Naive B cell (primary cell): Measurements from ENCODE around the gene AIG1. TPM values are rescaled to one million over a fixed set of nuclear protein-coding genes. Genes with fewer than 3 reads are reported as not detected.

Experiments used
- ATAC-seq, 2 donors: fragments of 150-1000 bp; cut with Tn5 transposase; 2 replicates each; pipeline ENCODE4 v1.10.0; 2021; ENCODE audit warnings: low read depth in 2 of 2, mild to moderate bottlenecking in 2 of 2, moderate library complexity in 2 of 2
- DNase-seq: peaks from one replicate; pipeline ENCODE4 v3.0.0; 2022
- H3K27ac Mint-ChIP-seq, 6 donors: one replicate each; pipeline ENCODE4 v1.8.0; 2020 to 2022; ENCODE audit warnings: mild to moderate bottlenecking in 6 of 6, mixed read lengths in 6 of 6, moderate library complexity in 5 of 6, inconsistent platforms in 2 of 6
- H3K27me3 Mint-ChIP-seq, 3 donors: one replicate each; pipeline ENCODE4 v1.8.0; 2021 to 2022; ENCODE audit warnings: mixed read lengths in 3 of 3, mild to moderate bottlenecking in 1 of 3
- H3K36me3 Mint-ChIP-seq, 2 donors: one replicate each; pipeline ENCODE4 v1.8.0; 2020 to 2022; ENCODE audit warnings: mixed read lengths in 2 of 2, inconsistent platforms in 1 of 2, mild to moderate bottlenecking in 1 of 2
- H3K4me1 Mint-ChIP-seq, 3 donors: one replicate each; pipeline ENCODE4 v1.8.0; 2020 to 2022; ENCODE audit warnings: mixed read lengths in 3 of 3, inconsistent platforms in 1 of 3, mild to moderate bottlenecking in 1 of 3, moderate library complexity in 1 of 3
- H3K4me3 Mint-ChIP-seq, 8 donors: one replicate each; pipeline ENCODE4 v1.8.0; 2020 to 2022; ENCODE audit warnings: mild to moderate bottlenecking in 8 of 8, mixed read lengths in 8 of 8, moderate library complexity in 8 of 8, inconsistent platforms in 2 of 8
- H3K9me3 Mint-ChIP-seq, 7 donors: one replicate each; pipeline ENCODE4 v1.8.0; 2020 to 2022; ENCODE audit warnings: mixed read lengths in 7 of 7, mild to moderate bottlenecking in 5 of 7, inconsistent platforms in 2 of 7, moderate library complexity in 1 of 7
- polyA plus RNA-seq, 6 donors: library from polyadenylated mRNA; unstranded; fragments of 300-500 nt; fragmentation: Illumina TruSeq; gene quantifications; one replicate each; pipeline ENCODE4 v1.2.3, GENCODE V29; 2021; ENCODE audit warnings: low read depth in 6 of 6

The AIG1 gene
- polyA plus RNA-seq, 6 donors from 2014 or later, result 8.2 to 14.7 (median 12.3) TPM

DNA sequence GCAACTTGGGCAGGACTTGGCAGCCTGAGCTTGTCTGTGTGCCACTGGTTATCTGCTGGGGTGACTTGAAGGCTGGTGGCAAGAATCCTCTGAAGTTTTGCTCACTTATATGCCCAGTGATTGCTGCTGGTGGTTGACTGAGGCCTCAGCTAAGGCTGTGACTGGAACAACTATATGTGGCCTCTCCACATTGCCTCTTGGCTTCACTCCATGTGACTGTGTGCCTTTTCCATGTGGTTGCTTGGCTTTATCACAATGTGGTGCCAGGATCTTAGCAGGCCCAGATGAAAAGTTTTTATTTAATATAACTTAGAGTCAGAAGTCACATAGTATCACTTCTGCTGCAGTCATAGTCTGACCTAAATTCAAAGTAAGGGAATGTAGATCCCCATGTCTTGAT is 285.3 kb downstream of the AIG1 start:
- Mint-ChIP-seq H3K4me3 (no peak overlapping the region), H3K27me3 (peaks cover 0 to 5% (median 0%) of the 10 kb centered on the region in 3 donors), H3K36me3 (no peaks in the 10 kb centered on the region), H3K27ac (no peak overlapping the region), H3K4me1 (no peaks in the 10 kb centered on the region), H3K9me3 (peaks cover 0 to 7% (median 0%) of the 10 kb centered on the region in 7 donors)
- DNase-seq, result no peak
- ATAC-seq, result no peak

DNA sequence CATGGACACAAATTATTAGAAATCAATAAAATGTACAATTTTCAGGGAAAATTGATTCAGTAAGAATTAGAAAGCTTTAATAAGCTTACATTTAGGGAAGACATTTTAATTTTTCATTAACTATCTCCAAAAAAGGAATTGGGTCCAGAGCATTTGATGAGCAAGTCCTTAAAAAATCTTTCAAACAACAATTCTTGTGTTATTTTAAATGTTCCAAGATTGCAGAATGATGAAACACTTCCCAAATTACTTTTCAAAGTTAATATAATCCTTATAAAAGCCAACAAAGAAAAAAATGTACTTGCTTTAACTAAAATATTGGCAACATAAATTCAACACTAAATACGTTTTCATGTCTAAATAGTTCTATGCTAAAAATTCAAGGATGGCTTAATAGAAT is 287.8 kb downstream of the AIG1 start:
- H3K4me1 Mint-ChIP-seq, result no peaks in the 10 kb centered on the region
- no peak overlapping the region for H3K27ac Mint-ChIP-seq
- peaks cover 2 to 29% (median 11%) of the 10 kb centered on the region in 7 donors for H3K9me3 Mint-ChIP-seq
- DNase-seq, result no peak
- peaks cover 0 to 5% (median 0%) of the 10 kb centered on the region in 3 donors for H3K27me3 Mint-ChIP-seq
- no peak overlapping the region for H3K4me3 Mint-ChIP-seq
- no peak for ATAC-seq
- peaks cover 6 to 15% of the 10 kb centered on the region in 2 donors for H3K36me3 Mint-ChIP-seq

GRCh38 chr6:143349530-143349929 is 288.8 kb downstream of the AIG1 start:
- Mint-ChIP-seq H3K36me3 (peaks cover 10 to 25% of the 10 kb centered on the region in 2 donors), H3K9me3 (peaks cover 4 to 39% (median 19%) of the 10 kb centered on the region in 7 donors), H3K27ac (no peak overlapping the region), H3K4me1 (no peaks in the 10 kb centered on the region), H3K27me3 (peaks cover 0 to 5% (median 0%) of the 10 kb centered on the region in 3 donors), H3K4me3 (no peak overlapping the region)
- DNase-seq (no peak), ATAC-seq (no peak)

- H3K36me3 Mint-ChIP-seq, result peaks cover 9 to 35% of the 10 kb centered on the region in 2 donors
- DNase-seq, result no peak
- no peaks in the 10 kb centered on the region for H3K4me1 Mint-ChIP-seq
- H3K4me3 Mint-ChIP-seq, result peak overlapping the region in 1 of 8 donors; percentile 33
- no peak for ATAC-seq
- H3K27ac Mint-ChIP-seq, result no peak overlapping the region
- H3K9me3 Mint-ChIP-seq, result peaks cover 11 to 40% (median 23%) of the 10 kb centered on the region in 7 donors
- peaks cover 0 to 13% (median 6%) of the 10 kb centered on the region in 3 donors for H3K27me3 Mint-ChIP-seq
Observed at GRCh38 chr6:143356101-143356880, 295.6 kb downstream of the AIG1 start.

GRCh38 chr6:143357152-143357551 is 296.5 kb downstream of the AIG1 start:
- H3K4me3 Mint-ChIP-seq, result no peak overlapping the region
- peaks cover 4 to 31% of the 10 kb centered on the region in 2 donors for H3K36me3 Mint-ChIP-seq
- peaks cover 0 to 13% (median 6%) of the 10 kb centered on the region in 3 donors for H3K27me3 Mint-ChIP-seq
- no peak overlapping the region for H3K27ac Mint-ChIP-seq
- no peak for ATAC-seq
- peaks cover 8 to 32% (median 18%) of the 10 kb centered on the region in 7 donors for H3K9me3 Mint-ChIP-seq
- DNase-seq, result no peak
- H3K4me1 Mint-ChIP-seq, result no peaks in the 10 kb centered on the region

GRCh38 chr6:143357561-143358255 is 297.0 kb downstream of the AIG1 start:
- Mint-ChIP-seq H3K27me3 (peaks cover 0 to 13% (median 6%) of the 10 kb centered on the region in 3 donors), H3K4me1 (no peaks in the 10 kb centered on the region), H3K27ac (no peak overlapping the region), H3K9me3 (peaks cover 6 to 26% (median 14%) of the 10 kb centered on the region in 7 donors), H3K4me3 (no peak overlapping the region), H3K36me3 (peaks cover 4 to 26% of the 10 kb centered on the region in 2 donors)
- ATAC-seq (no peak), DNase-seq (no peak)

DNA sequence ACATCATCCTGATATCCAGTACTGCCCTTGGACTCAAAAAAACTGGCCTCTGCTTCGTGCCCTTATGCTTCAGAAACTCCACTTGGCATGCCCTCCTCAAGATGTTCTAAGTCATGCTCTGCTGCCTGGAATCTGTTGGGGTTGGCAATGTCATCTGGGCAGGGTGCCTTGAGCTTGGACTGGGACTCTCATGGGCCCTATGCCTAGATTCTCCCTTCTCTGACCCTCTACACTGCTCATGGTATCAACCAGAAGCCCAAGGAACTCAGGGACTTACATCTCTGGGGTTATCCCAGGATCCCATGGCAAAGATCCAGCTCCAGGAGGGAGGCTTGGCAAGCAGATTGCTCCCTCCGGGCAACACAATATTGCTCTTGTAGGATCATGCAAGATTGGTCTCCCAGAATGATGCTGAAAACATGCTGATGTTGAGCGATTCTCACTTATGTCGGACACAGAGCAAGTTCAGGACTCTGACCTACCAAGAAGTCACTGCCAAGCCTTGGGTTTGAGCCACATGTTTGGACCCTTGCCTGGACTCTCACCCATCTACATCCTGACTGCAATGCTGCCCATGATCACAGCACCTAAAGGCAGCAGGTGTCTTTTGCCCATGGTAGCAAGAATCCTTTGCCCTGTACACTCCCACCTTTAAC is 301.0 kb downstream of the AIG1 start:
- Mint-ChIP-seq H3K27me3 (peaks cover 0 to 13% (median 6%) of the 10 kb centered on the region in 3 donors), H3K27ac (no peak overlapping the region), H3K9me3 (no peaks in the 10 kb centered on the region), H3K4me3 (no peak overlapping the region), H3K4me1 (no peaks in the 10 kb centered on the region), H3K36me3 (no peaks in the 10 kb centered on the region)
- DNase-seq (no peak), ATAC-seq (no peak)

GRCh38 chr6:143362192-143362558 is 301.5 kb downstream of the AIG1 start:
- Mint-ChIP-seq H3K4me1 (no peaks in the 10 kb centered on the region), H3K36me3 (no peaks in the 10 kb centered on the region), H3K27me3 (peaks cover 0 to 13% (median 6%) of the 10 kb centered on the region in 3 donors), H3K9me3 (no peaks in the 10 kb centered on the region), H3K27ac (no peak overlapping the region), H3K4me3 (no peak overlapping the region)
- ATAC-seq (no peak), DNase-seq (no peak)

DNA sequence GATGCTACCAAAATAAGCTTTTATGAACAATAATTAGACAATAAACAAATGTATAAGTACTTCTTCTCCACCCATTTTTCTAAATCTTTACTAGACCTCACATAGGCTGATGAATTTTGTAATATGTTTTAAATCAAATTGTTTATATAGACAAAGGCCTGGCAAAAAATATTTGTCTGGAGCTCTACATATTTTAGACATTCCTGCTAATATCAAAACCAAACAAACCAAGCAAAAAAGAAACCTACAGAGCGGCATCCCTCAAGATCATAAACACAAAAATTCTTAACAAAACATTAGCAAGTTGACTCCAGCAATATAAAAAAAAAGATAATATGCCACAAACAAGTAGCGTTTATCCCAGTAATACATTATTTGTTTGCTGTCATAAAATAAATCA is 302.6 kb downstream of the AIG1 start:
- Mint-ChIP-seq H3K9me3 (no peaks in the 10 kb centered on the region), H3K4me1 (no peaks in the 10 kb centered on the region), H3K36me3 (no peaks in the 10 kb centered on the region), H3K27me3 (peaks cover 0 to 8% (median 6%) of the 10 kb centered on the region in 3 donors), H3K27ac (no peak overlapping the region), H3K4me3 (no peak overlapping the region)
- DNase-seq (no peak), ATAC-seq (no peak)

GRCh38 chr6:143368426-143368825 is 307.7 kb downstream of the AIG1 start:
- no peak for DNase-seq
- Mint-ChIP-seq H3K4me1 (no peaks in the 10 kb centered on the region), H3K27me3 (peaks cover 0 to 8% (median 5%) of the 10 kb centered on the region in 3 donors), H3K9me3 (no peaks in the 10 kb centered on the region), H3K4me3 (no peak overlapping the region), H3K36me3 (no peaks in the 10 kb centered on the region), H3K27ac (no peak overlapping the region)
- no peak for ATAC-seq

DNA sequence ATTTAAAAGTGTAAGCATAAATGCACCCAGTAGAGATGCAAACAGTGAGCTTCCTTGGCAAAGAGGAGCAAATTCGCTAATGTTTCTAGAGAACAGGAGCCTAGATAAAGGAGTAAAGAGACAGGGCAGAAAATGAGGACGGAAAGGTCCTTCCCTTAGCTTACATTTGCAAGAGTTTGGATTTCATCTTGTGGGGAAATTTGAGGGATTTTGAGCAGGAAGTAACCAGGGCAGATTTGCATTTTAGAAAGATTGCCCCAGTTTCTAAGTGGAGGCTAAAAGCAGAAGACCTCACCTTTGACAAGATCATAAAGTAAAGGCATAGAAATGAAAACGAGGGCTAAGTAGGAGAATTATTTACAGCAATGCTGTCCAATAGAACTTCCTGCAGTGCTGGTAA is 309.3 kb downstream of the AIG1 start:
- Mint-ChIP-seq H3K4me1 (no peaks in the 10 kb centered on the region), H3K9me3 (no peaks in the 10 kb centered on the region), H3K27ac (no peak overlapping the region), H3K36me3 (no peaks in the 10 kb centered on the region), H3K4me3 (no peak overlapping the region), H3K27me3 (peaks cover 0 to 8% (median 5%) of the 10 kb centered on the region in 3 donors)
- no peak for ATAC-seq
- DNase-seq, result no peak

- H3K4me3 Mint-ChIP-seq, result no peak overlapping the region
- ATAC-seq (no peak), DNase-seq (no peak)
- no peaks in the 10 kb centered on the region for H3K36me3 Mint-ChIP-seq
- H3K4me1 Mint-ChIP-seq, result no peaks in the 10 kb centered on the region
- H3K9me3 Mint-ChIP-seq, result peaks cover 0 to 4% (median 0%) of the 10 kb centered on the region in 7 donors
- no peak overlapping the region for H3K27ac Mint-ChIP-seq
- H3K27me3 Mint-ChIP-seq, result peaks cover 0 to 15% (median 5%) of the 10 kb centered on the region in 3 donors
Observed at GRCh38 chr6:143370812-143371370, 310.2 kb downstream of the AIG1 start.

GRCh38 chr6:143372199-143372882 is 311.7 kb downstream of the AIG1 start:
- ATAC-seq (no peak), DNase-seq (no peak)
- Mint-ChIP-seq H3K4me3 (no peak overlapping the region), H3K27ac (peak overlapping the region in 1 of 6 donors; percentile 13), H3K4me1 (no peaks in the 10 kb centered on the region), H3K9me3 (peaks cover 0 to 9% (median 2%) of the 10 kb centered on the region in 7 donors), H3K36me3 (no peaks in the 10 kb centered on the region), H3K27me3 (peaks cover 9 to 17% (median 10%) of the 10 kb centered on the region in 3 donors)
